ENCODE results near the gene ZNHIT6.

ZNHIT6 gene

DNA sequence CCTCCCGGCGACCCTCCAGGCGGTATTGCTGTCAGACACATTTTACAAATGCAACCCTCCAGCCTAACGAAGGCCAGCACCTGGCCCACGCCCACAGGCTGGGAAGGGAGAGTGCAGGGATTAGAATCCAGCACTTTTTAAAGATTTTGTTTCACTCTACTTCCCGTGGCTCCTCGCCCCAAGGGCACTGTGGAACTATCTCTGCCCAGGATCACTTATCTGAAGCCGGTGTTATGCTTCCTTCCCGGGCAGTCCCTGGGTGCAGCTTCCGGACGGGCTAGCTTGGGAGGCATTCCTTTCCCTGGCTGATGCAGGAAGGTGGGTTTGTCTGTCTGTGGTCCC lies 91.9 kb downstream of the ZNHIT6 start:
- no peak for DNase-seq

- no peak for DNase-seq
These were observed 92.5 kb downstream of the ZNHIT6 start for GRCh38 chr1:85615586-85616363.

DNA sequence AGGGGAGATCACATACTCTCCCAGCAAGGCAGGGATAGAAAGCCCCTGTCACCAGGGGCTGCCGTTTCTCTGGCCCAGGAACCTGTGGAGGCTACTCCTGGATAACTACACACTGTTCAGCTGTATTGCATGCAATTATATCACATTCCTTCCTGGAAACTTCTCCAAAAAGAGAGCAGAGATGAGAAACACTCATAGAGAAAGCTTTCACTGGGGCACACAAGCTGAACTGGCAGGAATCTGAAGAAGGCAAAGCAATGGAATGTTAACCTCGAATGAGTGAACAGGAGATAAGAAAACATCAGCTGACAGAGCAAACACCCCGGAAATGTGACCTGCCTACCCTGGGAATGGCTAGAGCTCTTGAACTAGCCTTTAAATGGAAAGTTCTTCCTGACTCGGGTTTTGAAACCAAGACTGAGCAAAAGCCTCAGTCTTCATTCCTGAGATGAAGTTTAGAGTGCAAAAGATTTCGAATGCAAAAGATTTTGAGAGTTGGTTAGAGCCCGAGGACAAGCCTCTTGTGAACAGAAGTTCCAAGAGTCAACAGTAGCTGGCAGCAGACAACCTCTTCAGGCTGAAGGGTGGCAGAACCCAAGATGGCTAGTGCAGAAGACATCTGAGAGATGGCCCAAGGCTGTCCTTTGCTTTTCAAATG lies 95.4 kb downstream of the ZNHIT6 start:
- no peak for DNase-seq

GRCh38 chr1:85611856-85612255 lies 96.4 kb downstream of the ZNHIT6 start:
- no peak for DNase-seq

DNA sequence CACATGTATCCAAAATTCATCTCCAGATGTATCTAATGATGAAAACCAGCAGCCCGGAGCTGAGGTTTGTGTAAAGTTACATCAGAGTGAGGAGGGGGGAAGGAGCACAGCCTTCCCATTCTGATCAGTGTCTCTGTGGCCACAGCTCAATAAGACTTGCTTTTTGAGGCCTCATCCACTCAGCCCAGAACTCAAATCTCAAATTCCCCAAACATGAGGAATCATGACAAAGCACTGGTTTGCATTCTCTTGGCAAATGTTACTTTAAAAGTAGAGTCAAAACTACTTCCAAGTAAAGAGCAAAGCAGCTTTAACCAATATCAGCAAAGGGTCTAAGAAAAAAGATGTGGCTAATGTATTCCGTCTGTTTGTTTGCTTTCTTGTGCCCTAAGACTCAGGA lies 96.8 kb downstream of the ZNHIT6 start:
- DNase-seq: no peak

GRCh38 chr1:85609976-85610375 lies 98.3 kb downstream of the ZNHIT6 start:
- no peak for DNase-seq

- no peak for DNase-seq
These were observed 99.4 kb downstream of the ZNHIT6 start for GRCh38 chr1:85608851-85609250.

DNA sequence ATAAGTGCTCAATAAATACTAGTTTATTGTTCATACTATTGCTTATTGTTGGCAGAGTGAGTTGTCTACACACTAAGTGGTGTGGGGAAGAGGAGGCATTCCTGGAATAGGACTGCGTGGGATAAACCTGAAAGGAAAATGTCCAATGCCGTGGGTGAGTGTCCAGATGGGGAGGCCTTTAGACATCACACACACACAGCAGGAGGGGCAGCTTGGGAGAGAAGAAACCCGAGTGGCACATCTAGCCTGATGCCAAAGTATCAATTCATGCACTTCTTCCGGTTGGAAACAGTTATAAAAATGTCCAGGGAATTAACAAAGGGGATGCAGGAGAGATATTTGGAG lies 100.3 kb downstream of the ZNHIT6 start:
- no peak for DNase-seq

- no peak for DNase-seq
These were observed 100.9 kb downstream of the ZNHIT6 start for GRCh38 chr1:85607126-85607920.

DNA sequence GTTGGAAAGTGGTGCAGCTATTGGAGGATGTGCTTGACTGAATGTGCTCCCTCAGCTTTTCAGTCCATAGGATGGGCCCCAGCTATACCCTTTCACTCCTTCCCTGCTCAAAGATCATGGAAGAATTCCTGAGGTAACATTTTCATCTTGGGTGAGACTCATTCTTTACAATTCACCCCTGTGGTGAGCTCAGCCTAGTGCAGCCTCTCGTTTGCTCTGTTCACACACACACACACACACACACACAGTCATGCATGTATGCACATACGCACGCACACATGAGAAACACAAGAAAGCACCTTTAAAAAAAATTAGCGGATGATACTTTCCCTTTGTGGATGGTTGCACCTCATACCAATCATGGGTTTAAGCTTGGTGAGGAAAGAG lies 101.8 kb downstream of the ZNHIT6 start:
- DNase-seq: no peak

- DNase-seq: no peak
These were observed 102.5 kb downstream of the ZNHIT6 start for GRCh38 chr1:85605484-85606413.

DNA sequence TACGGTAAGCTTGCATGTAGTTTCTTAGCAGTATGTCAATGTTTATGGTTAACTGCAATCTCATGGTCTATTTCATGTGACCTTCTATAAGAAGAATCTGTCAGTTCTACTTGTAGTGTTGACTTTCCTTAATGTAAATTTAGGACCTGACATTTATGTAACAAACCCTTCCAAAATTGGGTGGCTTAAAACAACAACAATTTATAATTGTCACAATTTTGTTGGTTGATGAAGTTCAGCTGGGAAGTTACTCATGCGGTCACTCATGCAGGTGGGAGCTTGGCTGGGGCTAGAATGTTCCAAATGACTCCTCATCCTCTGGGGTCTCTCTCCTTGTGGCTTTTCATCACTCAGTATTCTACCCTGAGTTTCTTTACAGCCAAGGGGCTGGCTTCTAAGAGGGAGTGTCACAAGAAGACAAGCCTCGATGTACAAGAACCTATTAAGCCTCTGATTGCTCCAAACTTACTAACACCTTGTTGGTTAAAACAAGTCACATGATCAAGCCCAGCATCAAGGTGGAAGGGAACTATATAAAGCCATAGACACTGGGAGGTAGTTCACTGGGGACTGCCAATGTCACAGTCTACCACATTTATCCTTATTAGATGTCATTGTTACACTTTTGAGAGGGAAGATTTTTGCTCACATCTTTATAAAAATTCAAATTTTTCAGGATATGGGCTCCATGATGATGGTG lies 103.8 kb downstream of the ZNHIT6 start:
- DNase-seq: no peak

GRCh38 chr1:85603086-85603880 lies 105.0 kb downstream of the ZNHIT6 start:
- no peak for DNase-seq

- no peak for DNase-seq
These were observed 105.7 kb downstream of the ZNHIT6 start for GRCh38 chr1:85602571-85602970.

GRCh38 chr1:85601901-85602300 lies 106.3 kb downstream of the ZNHIT6 start:
- no peak for DNase-seq

DNA sequence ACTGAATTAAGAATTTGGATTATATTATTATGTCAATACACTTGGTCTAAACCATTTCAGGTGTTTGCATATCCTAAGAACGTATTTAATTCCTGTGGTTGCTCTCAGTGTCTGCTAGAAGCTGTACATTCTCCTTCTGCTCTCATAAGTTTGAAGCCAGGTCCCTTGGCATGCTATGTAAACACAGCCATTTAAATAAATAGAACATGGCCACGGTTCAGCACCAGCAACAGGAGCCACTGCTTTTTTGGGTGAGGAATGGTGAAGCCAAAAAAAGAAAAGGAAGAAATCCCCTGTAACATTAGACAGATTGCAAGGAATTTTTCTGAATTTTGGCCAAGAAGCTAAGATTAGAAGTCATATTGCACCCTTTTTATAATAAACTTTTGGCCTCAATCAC lies 108.6 kb downstream of the ZNHIT6 start:
- no peak for DNase-seq

Data from activated effector memory CD4-positive, alpha-beta T cell treated with anti-CD3 and anti-CD28 coated beads, Interleukin-2, amount 50 U/mL, for 16 hours (primary cell).